K562 treated with DMSO at 1 percent for 12 hours (cell line): Measurements from ENCODE around the gene UPK3B. TPM values are rescaled to one million over a fixed set of nuclear protein-coding genes. Genes with fewer than 3 reads are reported as not detected.

Experiments
- total RNA-seq: library from RNA; unstranded; fragments of 300-600 nt; gene quantifications from 2 replicates; pipeline ENCODE4 v1.2.3, GENCODE V29; 2022; ENCODE audit not compliant: insufficient read depth

The UPK3B gene
- not detected in 2 replicates for total RNA-seq

DNA sequence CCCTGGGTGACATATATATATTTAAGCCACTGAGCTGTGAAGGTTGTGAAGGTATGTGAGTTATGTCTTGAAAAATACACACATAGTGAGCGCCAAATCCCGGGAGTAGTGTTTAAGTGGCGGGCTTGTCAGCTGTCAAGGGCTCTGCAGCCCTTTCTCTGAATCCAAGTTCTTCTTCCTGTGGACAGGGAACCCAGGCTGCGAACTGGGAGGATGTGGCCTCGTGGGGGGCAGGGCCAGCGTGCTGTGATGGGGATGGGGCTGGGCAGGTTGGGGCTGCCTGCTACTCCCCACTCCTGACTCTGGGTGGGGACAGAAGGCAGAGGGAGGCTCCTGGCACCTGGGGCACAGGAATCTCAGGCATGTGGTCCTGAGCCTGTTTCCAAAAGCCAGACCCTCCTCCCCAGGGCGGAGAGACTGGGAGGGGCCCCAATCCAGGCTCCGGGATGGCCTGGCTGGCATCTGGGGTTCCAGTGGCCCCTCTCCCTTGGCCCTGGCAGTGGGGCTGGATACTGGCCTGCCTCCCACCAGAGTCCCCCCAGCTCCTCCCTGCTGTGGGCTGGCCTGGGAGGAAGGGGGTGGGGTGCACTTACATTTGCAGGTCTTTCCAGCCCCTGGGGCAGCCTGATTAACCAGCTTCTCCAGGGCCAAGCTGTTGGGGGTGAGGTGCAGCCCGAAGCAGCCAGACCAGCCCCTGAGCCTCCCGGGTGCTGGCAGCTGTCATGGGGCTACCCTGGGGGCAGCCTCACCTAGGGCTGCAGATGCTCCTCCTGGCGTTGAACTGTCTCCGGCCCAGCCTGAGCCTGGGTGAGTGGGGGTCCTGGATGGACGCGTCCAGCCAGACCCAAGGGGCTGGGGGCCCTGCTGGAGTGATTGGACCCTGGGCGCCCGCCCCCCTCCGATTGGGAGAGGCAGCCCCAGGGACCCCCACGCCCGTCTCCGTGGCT lies at the start of gene UPK3B:
UPK3B (plus strand) TSS at position 622 of the 947 bp plus-strand sequence; CDS start at position 723, 101 bp downstream.

GRCh38 chr7:76461464-76462101 lies 48.8 kb upstream of the UPK3B start, which contains the start of gene DTX2:
Gene DTX2, plus strand, starts transcription at chr7:76461709. Its CDS starts 18,801 bp downstream, at chr7:76480510.

GRCh38 chr7:76543197-76543596 lies 32.8 kb downstream of the UPK3B start, which contains the start of gene SPDYE16:
Gene SPDYE16, minus strand, starts transcription at chr7:76543297. Its CDS starts 1,838 bp downstream, at chr7:76541459.

Other genes starting within 250 kb of the UPK3B start
- 522 and 661 TPM in 2 replicates for gene HSPB1, start 207.9 kb upstream of the UPK3B start, total RNA-seq
- 52.4 and 145 TPM in 2 replicates for gene YWHAG, start 151.6 kb upstream of the UPK3B start, total RNA-seq
- 11.2 and 12.4 TPM in 2 replicates for gene SSC4D, start 100.9 kb upstream of the UPK3B start, total RNA-seq
- gene ZP3, start 85.6 kb upstream of the UPK3B start, total RNA-seq: 11.2 and 11.5 TPM in 2 replicates
- gene DTX2, start 48.8 kb upstream of the UPK3B start, total RNA-seq: 46.6 and 48.1 TPM in 2 replicates
- gene SPDYE16, start 32.7 kb downstream of the UPK3B start, total RNA-seq: not detected in 2 replicates
- gene POMZP3, start 116.7 kb downstream of the UPK3B start, total RNA-seq: 22.9 and 32.2 TPM in 2 replicates